BLaER1 treated with 17β-estradiol and CSF1 and Interleukin-3, amounts not matched to agents 10 nM and 100 nM (cell line): ENCODE measurements around the gene CHRNB1.

Experiments used
- H3K27ac ChIP-seq, 11 experiments: shearing (Covaris generic); formaldehyde crosslinking; 2 replicates each; pipeline ENCODE4 v1.8.1; 2022
- H3K27me3 ChIP-seq, 11 experiments: shearing (Covaris generic); formaldehyde crosslinking; 2 replicates each; pipeline ENCODE4 v1.8.1; 2022
- H3K36me3 ChIP-seq, 11 experiments: shearing (Covaris generic); formaldehyde crosslinking; 2 replicates each; pipeline ENCODE4 v1.8.1; 2022
- H3K4me1 ChIP-seq, 10 experiments: shearing (Covaris generic); formaldehyde crosslinking; 2 replicates each; pipeline ENCODE4 v1.8.1; 2022
- H3K4me2 ChIP-seq, 11 experiments: shearing (Covaris generic); formaldehyde crosslinking; 2 replicates each; pipeline ENCODE4 v1.8.1; 2022
- H3K4me3 ChIP-seq, 10 experiments: shearing (Covaris generic); formaldehyde crosslinking; 2 replicates each; pipeline ENCODE4 v1.8.1; 2022
- H3K9ac ChIP-seq, 11 experiments: shearing (Covaris generic); formaldehyde crosslinking; 2 replicates each; pipeline ENCODE4 v1.8.1; 2022
- H3K9me3 ChIP-seq, 11 experiments: shearing (Covaris generic); formaldehyde crosslinking; replicated peaks in 1 of 11; 2 replicates each; pipeline ENCODE4 v1.8.1; 2022
- H4K20me1 ChIP-seq, 11 experiments: shearing (Covaris generic); formaldehyde crosslinking; 2 replicates each; pipeline ENCODE4 v1.8.1; 2022
- Cebpa-rat ChIP-seq, 11 experiments: shearing (Covaris generic); IDR thresholded peaks; 2 replicates each; pipeline ENCODE4 v1.8.1; 2022

CHRNB1 gene

DNA sequence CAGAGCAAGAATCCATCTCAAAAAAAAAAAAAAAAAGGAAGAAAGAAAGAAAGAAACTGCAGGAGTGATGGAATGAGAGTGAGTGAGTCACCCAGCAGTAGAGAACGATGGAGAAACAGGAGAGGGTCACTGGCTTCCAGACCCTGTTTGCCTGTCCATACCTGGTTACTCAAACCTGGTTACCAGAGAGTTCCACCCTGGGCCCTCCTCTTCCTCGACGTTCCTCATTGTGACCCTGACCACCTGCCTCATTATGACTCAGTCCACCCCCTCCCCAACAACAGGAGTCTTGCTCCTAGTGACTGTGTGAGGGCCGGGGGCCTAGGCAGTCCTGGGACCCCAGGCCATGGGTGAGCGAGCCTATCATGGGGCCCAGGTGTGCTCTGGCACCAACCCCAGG lies 16.3 kb upstream of the CHRNB1 start, which contains the start of gene SPEM3:
TSS of gene SPEM3 (plus strand) at position 301 of the 400 bp plus-strand sequence. CDS start at position 347, 46 bp downstream.
- no peaks in the 10 kb centered on the region for H3K36me3 ChIP-seq
- H3K9ac ChIP-seq: no peak within 1 kb of the TSS
- peaks cover 0 to 15% (median 9%) of the 10 kb centered on the region in 10 experiments; a peak in 12 of 20 replicates for H3K4me1 ChIP-seq
- H3K4me2 ChIP-seq: no peak within 1 kb of the TSS
- H4K20me1 ChIP-seq: no peaks in the 10 kb centered on the region
- no peak within 1 kb of the TSS for H3K4me3 ChIP-seq
- no peaks in the 10 kb centered on the region for H3K27me3 ChIP-seq
- TF ChIP-seq Cebpa-rat (IDR thresholded peaks at IDR 0.05): no peak
- H3K9me3 ChIP-seq: no peaks in the 10 kb centered on the region
- H3K27ac ChIP-seq: no peak within 1 kb of the TSS

GRCh38 chr17:7429722-7430121 lies 15.1 kb upstream of the CHRNB1 start:
- Histone ChIP-seq H4K20me1 (no peaks in the 10 kb centered on the region), H3K9ac (no peak overlapping the region), H3K27me3 (no peaks in the 10 kb centered on the region), H3K4me2 (no peak overlapping the region), H3K36me3 (no peaks in the 10 kb centered on the region), H3K9me3 (no peaks in the 10 kb centered on the region), H3K27ac (no peak overlapping the region), H3K4me1 (peaks cover 0 to 19% (median 9%) of the 10 kb centered on the region in 10 experiments; a peak in 14 of 20 replicates), H3K4me3 (no peak overlapping the region)
- no peak for TF ChIP-seq Cebpa-rat (IDR thresholded peaks at IDR 0.05)

- Histone ChIP-seq H3K4me2 (no peak overlapping the region), H3K27me3 (no peaks in the 10 kb centered on the region), H3K9me3 (no peaks in the 10 kb centered on the region), H4K20me1 (peaks cover 0 to 2% (median 0%) of the 10 kb centered on the region in 11 experiments; a peak in 2 of 22 replicates), H3K27ac (no peak overlapping the region), H3K4me1 (peaks cover 1 to 19% (median 12%) of the 10 kb centered on the region in 10 experiments), H3K4me3 (no peak overlapping the region), H3K9ac (no peak overlapping the region), H3K36me3 (no peaks in the 10 kb centered on the region)
- TF ChIP-seq Cebpa-rat (IDR thresholded peaks at IDR 0.05): no peak
Observed at GRCh38 chr17:7431231-7431630, 13.6 kb upstream of the CHRNB1 start.

DNA sequence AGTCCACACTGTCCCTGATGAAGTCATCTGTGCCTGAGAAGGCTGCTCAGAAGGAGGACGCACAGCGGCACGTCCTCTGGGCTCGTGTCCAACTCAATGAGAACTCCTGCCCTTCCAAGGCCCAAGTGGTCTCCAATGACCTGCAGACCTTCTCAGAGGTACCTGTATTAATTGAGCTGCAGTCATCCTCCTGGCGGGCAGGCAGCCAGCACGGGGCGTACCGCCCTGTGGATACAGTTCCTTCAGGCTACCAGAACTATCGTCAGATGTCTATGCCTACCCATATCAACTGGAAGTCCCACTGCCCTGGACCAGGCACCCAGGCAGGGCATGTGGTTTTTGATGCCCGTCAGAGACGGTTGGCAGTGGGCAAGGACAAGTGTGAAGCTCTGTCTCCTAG lies 12.6 kb upstream of the CHRNB1 start:
- H3K27ac ChIP-seq: no peak overlapping the region
- peaks cover 0 to 7% (median 3%) of the 10 kb centered on the region in 11 experiments; a peak in 19 of 22 replicates for H3K27me3 ChIP-seq
- H3K4me2 ChIP-seq: no peak overlapping the region
- no peaks in the 10 kb centered on the region for H3K36me3 ChIP-seq
- TF ChIP-seq Cebpa-rat (IDR thresholded peaks at IDR 0.05): no peak
- no peak overlapping the region for H3K9ac ChIP-seq
- H3K9me3 ChIP-seq: no peaks in the 10 kb centered on the region
- H4K20me1 ChIP-seq: peaks cover 3 to 13% (median 4%) of the 10 kb centered on the region in 11 experiments; a peak in 21 of 22 replicates
- peaks cover 10 to 28% (median 22%) of the 10 kb centered on the region in 10 experiments for H3K4me1 ChIP-seq
- H3K4me3 ChIP-seq: no peak overlapping the region

DNA sequence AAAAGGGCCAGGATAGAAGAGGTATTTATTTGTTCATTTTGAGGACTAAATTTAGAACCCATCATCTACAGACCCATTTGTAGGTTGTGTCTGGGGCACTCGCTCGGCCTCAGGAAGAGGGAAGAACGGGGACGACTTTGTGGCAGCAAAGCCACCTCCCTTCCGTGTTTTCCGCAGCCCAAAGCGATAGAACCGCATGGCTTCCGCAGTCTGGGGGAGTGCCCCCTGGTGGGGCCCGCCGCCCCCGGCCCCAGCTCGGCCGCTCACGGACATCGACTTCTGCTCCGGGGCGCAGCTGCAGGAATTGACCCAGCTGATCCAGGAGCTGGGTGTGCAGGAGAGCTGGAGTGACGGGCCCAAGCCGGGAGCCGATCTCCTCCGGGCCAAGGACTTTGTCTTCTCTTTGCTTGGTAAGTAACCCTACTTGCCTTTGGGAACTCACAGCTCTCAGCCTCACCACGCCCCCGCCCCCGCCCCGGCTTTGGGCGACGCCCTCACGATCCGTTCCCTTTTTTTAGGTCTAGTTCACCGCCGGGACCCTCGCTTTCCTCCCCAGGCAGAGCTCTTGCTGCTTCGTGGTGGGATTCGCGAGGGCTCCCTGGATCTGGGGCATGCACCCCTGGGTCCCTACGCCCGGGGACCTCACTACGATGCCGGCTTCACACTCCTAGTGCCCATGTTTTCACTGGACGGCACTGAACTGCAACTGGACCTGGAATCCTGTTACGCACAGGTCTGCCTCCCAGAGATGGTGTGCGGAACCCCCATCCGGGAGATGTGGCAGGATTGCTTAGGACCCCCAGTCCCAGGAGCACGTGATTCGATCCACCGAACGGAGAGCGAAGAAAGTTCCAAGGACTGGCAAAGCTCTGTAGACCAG lies 8.9 kb upstream of the CHRNB1 start:
- H3K9me3 ChIP-seq: no peaks in the 10 kb centered on the region
- H3K36me3 ChIP-seq: no peaks in the 10 kb centered on the region
- no peak for TF ChIP-seq Cebpa-rat (IDR thresholded peaks at IDR 0.05)
- H3K4me1 ChIP-seq: peaks cover 46 to 61% (median 55%) of the 10 kb centered on the region in 10 experiments
- H4K20me1 ChIP-seq: peaks cover 18 to 49% (median 40%) of the 10 kb centered on the region in 11 experiments; a peak in 21 of 22 replicates
- peak overlapping the region; percentile 70 to 84 (median 81) for H3K9ac ChIP-seq
- peak overlapping the region in 10 of 11 experiments; percentile 64 to 84 (median 73); a peak in 21 of 22 replicates for H3K27ac ChIP-seq
- peaks cover 36 to 43% (median 40%) of the 10 kb centered on the region in 11 experiments for H3K27me3 ChIP-seq
- H3K4me2 ChIP-seq: peak overlapping the region; percentile 92 to 99 (median 95)
- peak overlapping the region; percentile 63 to 80 (median 74) for H3K4me3 ChIP-seq

GRCh38 chr17:7436556-7437368 lies 8.1 kb upstream of the CHRNB1 start:
- Histone ChIP-seq H3K4me3 (peak overlapping the region; percentile 63 to 80 (median 74)), H3K27me3 (peaks cover 45 to 51% (median 48%) of the 10 kb centered on the region in 11 experiments), H3K27ac (peak overlapping the region in 9 of 11 experiments; percentile 66 to 84 (median 74); a peak in 14 of 22 replicates), H3K36me3 (no peaks in the 10 kb centered on the region), H3K4me1 (peaks cover 46 to 62% (median 57%) of the 10 kb centered on the region in 10 experiments), H4K20me1 (peaks cover 18 to 54% (median 42%) of the 10 kb centered on the region in 11 experiments; a peak in 21 of 22 replicates), H3K9me3 (no peaks in the 10 kb centered on the region), H3K9ac (peak overlapping the region; percentile 70 to 84 (median 81); a peak in 21 of 22 replicates), H3K4me2 (peak overlapping the region; percentile 92 to 99 (median 95))
- TF ChIP-seq Cebpa-rat (IDR thresholded peaks at IDR 0.05): no peak

GRCh38 chr17:7437369-7437863 lies 7.4 kb upstream of the CHRNB1 start:
- Histone ChIP-seq H3K27me3 (peaks cover 51 to 58% (median 55%) of the 10 kb centered on the region in 11 experiments), H3K9me3 (no peaks in the 10 kb centered on the region), H3K27ac (no peak overlapping the region), H4K20me1 (peaks cover 18 to 56% (median 42%) of the 10 kb centered on the region in 11 experiments; a peak in 21 of 22 replicates), H3K36me3 (no peaks in the 10 kb centered on the region), H3K4me1 (peaks cover 46 to 62% (median 57%) of the 10 kb centered on the region in 10 experiments), H3K4me3 (peak overlapping the region; percentile 63 to 80 (median 74); a peak in 19 of 20 replicates), H3K4me2 (peak overlapping the region; percentile 92 to 99 (median 95)), H3K9ac (peak overlapping the region in 10 of 11 experiments; percentile 40 to 84 (median 74); a peak in 8 of 22 replicates)
- no peak for TF ChIP-seq Cebpa-rat (IDR thresholded peaks at IDR 0.05)

DNA sequence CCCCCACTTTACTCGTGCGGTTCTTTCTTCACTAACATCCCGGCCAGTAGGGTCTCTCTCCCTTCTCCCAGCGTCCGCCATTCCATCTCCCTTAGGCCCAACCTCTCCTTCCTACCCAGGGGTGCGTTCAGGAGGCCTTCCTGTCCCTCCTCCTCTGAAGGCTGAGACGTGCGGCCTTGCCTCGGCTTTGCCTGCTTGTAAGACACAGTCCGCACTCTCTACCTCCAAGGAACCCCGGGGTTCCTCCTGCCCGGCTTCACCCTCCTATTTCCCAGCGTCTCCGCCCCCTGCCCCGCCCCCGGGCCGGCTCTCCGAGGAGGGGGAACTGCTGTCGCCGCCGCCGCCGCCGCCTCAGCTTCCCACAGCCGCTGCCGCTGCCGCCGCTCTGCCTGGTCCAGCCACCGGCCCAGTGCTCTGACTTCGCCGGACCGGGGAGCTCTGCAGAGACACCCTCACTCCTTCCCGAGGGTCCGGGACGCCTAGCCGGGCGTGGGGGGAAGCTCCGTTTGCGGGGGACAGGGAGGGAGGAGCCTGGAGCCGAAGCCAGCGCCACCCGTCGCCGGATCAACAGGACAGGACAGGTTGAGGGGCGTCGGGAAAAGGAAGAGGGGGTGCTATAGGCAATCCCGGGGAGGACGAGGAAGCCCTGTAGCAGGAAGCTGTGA lies 6.8 kb upstream of the CHRNB1 start:
- H3K9ac ChIP-seq: peak overlapping the region in 10 of 11 experiments; percentile 34 to 82 (median 60); a peak in 19 of 22 replicates
- no peak for TF ChIP-seq Cebpa-rat (IDR thresholded peaks at IDR 0.05)

More for the DNA sequence above, 6.8 kb upstream of the CHRNB1 start:
- no peak overlapping the region for H3K27ac ChIP-seq
- H3K9me3 ChIP-seq: no peaks in the 10 kb centered on the region
- peak overlapping the region; percentile 47 to 79 (median 68) for H3K4me3 ChIP-seq
- H3K27me3 ChIP-seq: peaks cover 58 to 64% (median 61%) of the 10 kb centered on the region in 11 experiments
- peaks cover 46 to 62% (median 57%) of the 10 kb centered on the region in 10 experiments for H3K4me1 ChIP-seq
- H3K4me2 ChIP-seq: peak overlapping the region; percentile 92 to 99 (median 95)
- peaks cover 18 to 58% (median 42%) of the 10 kb centered on the region in 11 experiments; a peak in 21 of 22 replicates for H4K20me1 ChIP-seq
- no peaks in the 10 kb centered on the region for H3K36me3 ChIP-seq
